Spleen (tissue), 11 donors: ENCODE results near the gene CDH13. TPM values are rescaled to one million over a fixed set of nuclear protein-coding genes. Genes with fewer than 3 reads are reported as not detected.

ENCODE experiments used
- DNase-seq: peaks from one replicate; pipeline ENCODE4 v3.0.0-alpha.2; 2020
- H3K27ac ChIP-seq, 8 donors: fragments of 200-600 bp; sonication (generic) in 7 of 8; 1 replicate in 4 of 8; 2 replicates in 4 of 8; pipeline versions ENCODE4 v1.5.0 to v1.8.0; 2016 to 2021; ENCODE audit warnings: inconsistent platforms in 4 of 8, mild to moderate bottlenecking in 4 of 8, moderate library complexity in 1 of 8
- H3K27me3 ChIP-seq, 7 donors: fragments of 200-600 bp; sonication (generic) in 6 of 7; replicated peaks in 1 of 7; 1 replicate in 4 of 7; 2 replicates in 3 of 7; pipeline versions ENCODE4 v1.5.0 to v1.8.0; 2016 to 2021; ENCODE audit warnings: inconsistent platforms in 3 of 7, mild to moderate bottlenecking in 1 of 7
- H3K36me3 ChIP-seq, 6 donors: fragments of 200-600 bp; sonication (generic) in 5 of 6; 1 replicate in 4 of 6; 2 replicates in 2 of 6; pipeline versions ENCODE4 v1.5.0 to v1.8.0; 2016 to 2021; ENCODE audit warnings: inconsistent platforms in 2 of 6
- H3K4me1 ChIP-seq, 6 donors: fragments of 200-600 bp; sonication (generic) in 5 of 6; 1 replicate in 3 of 6; 2 replicates in 3 of 6; pipeline versions ENCODE4 v1.5.0 to v1.8.0; 2016 to 2021; ENCODE audit warnings: inconsistent platforms in 3 of 6
- H3K4me3 ChIP-seq, 8 donors: fragments of 200-600 bp; sonication (generic) in 7 of 8; 1 replicate in 4 of 8; 2 replicates in 4 of 8; pipeline versions ENCODE4 v1.5.0 to v1.8.0; 2016 to 2021; ENCODE audit warnings: inconsistent platforms in 4 of 8, mild to moderate bottlenecking in 4 of 8, moderate library complexity in 2 of 8
- H3K9me3 ChIP-seq, 8 donors: fragments of 200-600 bp; sonication (generic) in 7 of 8; 1 replicate in 4 of 8; 2 replicates in 4 of 8; pipeline versions ENCODE4 v1.5.0 to v1.8.0; 2016 to 2021; ENCODE audit warnings: inconsistent platforms in 4 of 8
- POLR2A ChIP-seq, 3 donors: fragments of 450-650 bp; IDR thresholded peaks; one replicate each; pipeline ENCODE4 v1.5.1; 2017; ENCODE audit warnings: antibody characterized with exemption in 3 of 3, mild to moderate bottlenecking in 1 of 3
- POLR2AphosphoS5 ChIP-seq, 3 donors: sonication (generic); formaldehyde crosslinking; IDR thresholded peaks; one replicate each; pipeline ENCODE4 v1.5.1; 2017; ENCODE audit warnings: antibody characterized with exemption in 3 of 3
- WGBS, 5 donors: extraction: QIAGEN DNeasy Blood & Tissue Kit in 3 of 5; methylation state at CpG; one replicate each; pipeline versions ENCODE4 v1.1.5 to v1.1.7; 2013 to 2018; 5-methylcytosine and 5-hydroxymethylcytosine counted together
- intact Hi-C: fragments of 100-400 bp; cut with DNase I; formaldehyde crosslinking; loops from one replicate; pipeline ENCODE4 v1.15.0; 2023; ENCODE audit warnings: low total_unique reads
- polyA plus RNA-seq, 3 donors: library from polyadenylated mRNA; stranded (reverse); fragments of 200-250 nt; gene quantifications; one replicate each; pipeline ENCODE4 v1.2.1, GENCODE V29; 2013
- total RNA-seq, 7 donors: library from RNA; depleted of rRNA in 3 of 7; stranded (reverse); fragments of >200 nt in 3 of 7; fragmentation: NEBNext Ultra II Directional in 4 of 7; extraction: Animal tissue kit (Norgen Biotek cat#: 25700) in 4 of 7; gene quantifications; one replicate each; pipeline versions ENCODE4 v1.1.0 to v1.2.1, GENCODE V29; 2016 to 2021
- TF ChIP-seq, protein P1 (sequence below), 11 experiments: fragments of 200-600 bp in 7 of 11; fragments of 450-650 bp in 4 of 11; sonication (generic) in 4 of 11; IDR thresholded peaks in 8 of 11; conservative IDR thresholded peaks in 3 of 11; 1 replicate in 7 of 11; 2 replicates in 4 of 11; pipeline versions ENCODE4 v1.4.0 to v1.8.0; 2016 to 2021; ENCODE audit warnings: antibody characterized with exemption in 11 of 11, inconsistent platforms in 4 of 11, mild to moderate bottlenecking in 1 of 11
- donor health status: healthy with polysubstance abuse.
- donor health status: DM: no; HTN: no; CAD: no; lungs with moderate emphysema.
- donor health status: DM: no; HTN: no; CAD: no.
- donor health status: Bipolar disorder and iron deficiency.
- donor health status: healthy.
- donor health status: DM: no; HTN: no; CAD: no.
- donor health status: DM: yes; HTN: yes; CAD: no.

The CDH13 gene
- total and polyA plus RNA-seq, 10 donors, result 0.13 to 4.6 (median 1.1) TPM

- TF ChIP-seq POLR2A (IDR thresholded peaks at IDR 0.05), result no peak
- TF ChIP-seq, protein P1, sequence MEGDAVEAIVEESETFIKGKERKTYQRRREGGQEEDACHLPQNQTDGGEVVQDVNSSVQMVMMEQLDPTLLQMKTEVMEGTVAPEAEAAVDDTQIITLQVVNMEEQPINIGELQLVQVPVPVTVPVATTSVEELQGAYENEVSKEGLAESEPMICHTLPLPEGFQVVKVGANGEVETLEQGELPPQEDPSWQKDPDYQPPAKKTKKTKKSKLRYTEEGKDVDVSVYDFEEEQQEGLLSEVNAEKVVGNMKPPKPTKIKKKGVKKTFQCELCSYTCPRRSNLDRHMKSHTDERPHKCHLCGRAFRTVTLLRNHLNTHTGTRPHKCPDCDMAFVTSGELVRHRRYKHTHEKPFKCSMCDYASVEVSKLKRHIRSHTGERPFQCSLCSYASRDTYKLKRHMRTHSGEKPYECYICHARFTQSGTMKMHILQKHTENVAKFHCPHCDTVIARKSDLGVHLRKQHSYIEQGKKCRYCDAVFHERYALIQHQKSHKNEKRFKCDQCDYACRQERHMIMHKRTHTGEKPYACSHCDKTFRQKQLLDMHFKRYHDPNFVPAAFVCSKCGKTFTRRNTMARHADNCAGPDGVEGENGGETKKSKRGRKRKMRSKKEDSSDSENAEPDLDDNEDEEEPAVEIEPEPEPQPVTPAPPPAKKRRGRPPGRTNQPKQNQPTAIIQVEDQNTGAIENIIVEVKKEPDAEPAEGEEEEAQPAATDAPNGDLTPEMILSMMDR (IDR thresholded peaks at IDR 0.05 in 8 of 11, conservative IDR thresholded peaks at IDR 0.05 in 3 of 11), result no peak
- TF ChIP-seq POLR2AphosphoS5 (IDR thresholded peaks at IDR 0.05), result no peak
- peaks cover 0 to 4% (median 0%) of the 10 kb centered on the region in 8 donors for H3K9me3 ChIP-seq
- H3K4me3 ChIP-seq, result no peak overlapping the region
- H3K27ac ChIP-seq, result no peak overlapping the region
- 76 to 88% (median 82%) methylated on average over 2 of the region's 2 CpGs for WGBS, 5 donors
- H3K27me3 ChIP-seq, result peaks cover 0 to 7% (median 0%) of the 10 kb centered on the region in 7 donors
- no peaks in the 10 kb centered on the region for H3K36me3 ChIP-seq
- H3K4me1 ChIP-seq, result no peaks in the 10 kb centered on the region
- intact Hi-C loops, result no loop called here
- DNase-seq, result no peak
Measured at GRCh38 chr16:83159049-83159448, 532.3 kb downstream of the CDH13 start.

DNA sequence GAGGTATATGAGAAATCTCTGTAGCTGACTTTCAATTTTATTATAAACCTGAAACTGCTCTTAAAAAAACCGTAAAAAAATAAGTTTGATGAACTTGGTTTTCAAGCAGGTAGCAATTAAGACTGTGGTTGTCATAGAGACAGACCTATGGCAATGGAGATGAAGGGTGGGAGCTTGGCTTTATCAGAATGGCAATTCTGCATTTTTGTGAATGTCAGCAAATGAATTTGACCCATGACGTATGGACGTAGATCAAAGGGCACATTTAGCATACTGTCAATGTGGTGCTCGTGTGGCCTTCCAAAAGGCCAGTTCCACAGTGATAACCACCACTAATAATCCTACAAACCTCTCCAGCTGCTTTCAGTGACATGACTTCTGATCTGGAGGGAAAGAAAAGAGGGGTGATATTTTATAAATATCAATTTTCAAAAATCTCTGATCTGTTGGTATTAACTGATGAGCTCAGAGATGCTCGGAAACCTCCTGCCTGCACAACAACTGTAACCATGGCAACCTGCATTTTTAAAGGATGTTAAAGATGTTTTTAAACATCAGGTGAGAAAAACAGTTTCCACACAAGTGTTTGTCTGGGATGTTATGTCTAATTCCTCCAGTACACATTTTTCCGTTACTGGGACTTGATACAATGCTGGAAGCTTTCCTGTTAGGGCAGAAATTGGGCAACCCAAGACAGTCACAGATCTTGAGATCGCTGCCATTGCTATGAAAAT is 533.7 kb downstream of the CDH13 start:
- WGBS, 5 donors, result 72 to 88% (median 76%) methylated on average over 7 of the region's 7 CpGs
- TF ChIP-seq POLR2AphosphoS5 (IDR thresholded peaks at IDR 0.05) (no peak), POLR2A (IDR thresholded peaks at IDR 0.05) (no peak)
- TF ChIP-seq, protein P1 (IDR thresholded peaks at IDR 0.05 in 8 of 11, conservative IDR thresholded peaks at IDR 0.05 in 3 of 11), result no peak
- Histone ChIP-seq H3K36me3 (no peaks in the 10 kb centered on the region), H3K27me3 (peaks cover 0 to 7% (median 0%) of the 10 kb centered on the region in 7 donors), H3K4me1 (no peaks in the 10 kb centered on the region), H3K9me3 (no peaks in the 10 kb centered on the region), H3K4me3 (no peak overlapping the region), H3K27ac (no peak overlapping the region)
- intact Hi-C loops, result no loop called here
- DNase-seq, result no peak

DNA sequence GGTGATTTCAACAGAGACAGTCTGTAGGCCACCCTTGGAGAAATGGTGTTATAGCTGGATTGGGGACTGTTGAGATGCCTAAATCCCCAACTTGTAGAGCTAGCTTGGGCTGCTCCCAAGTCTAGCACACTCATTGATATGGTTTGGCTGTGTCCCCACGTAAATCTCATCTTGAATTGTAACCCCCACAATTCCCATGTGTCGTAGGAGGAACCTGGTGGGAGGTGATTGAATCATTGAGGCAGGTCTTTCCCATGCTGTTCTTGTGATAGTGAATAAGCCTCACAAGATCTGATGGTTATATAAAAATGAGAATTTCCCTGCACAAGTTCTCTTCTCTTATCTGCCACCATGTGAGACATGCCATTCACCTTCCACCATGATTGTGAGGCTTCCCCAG is 536.0 kb downstream of the CDH13 start:
- WGBS, 5 donors, result 48 to 81% (median 77%) methylated on average over 2 of the region's 2 CpGs

DNA sequence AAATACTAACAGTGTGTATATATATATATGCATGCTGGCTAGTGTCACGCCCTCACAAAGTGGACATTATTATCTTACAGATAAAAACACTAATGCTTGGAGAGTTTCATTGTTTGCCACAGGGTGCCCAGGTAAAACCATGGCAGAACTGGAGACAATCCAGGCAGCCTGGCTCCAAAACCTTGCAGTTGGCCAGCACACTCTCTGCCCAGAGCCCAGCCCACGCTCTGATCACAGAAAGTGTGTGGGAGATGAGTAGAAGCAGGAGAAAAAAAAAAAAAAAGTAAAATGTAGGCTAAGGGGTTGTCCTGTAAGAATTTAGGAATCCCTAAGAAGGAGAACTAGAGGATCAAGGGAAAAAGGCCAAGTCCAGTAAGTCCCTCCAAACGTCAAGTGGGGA is 538.0 kb downstream of the CDH13 start:
- TF ChIP-seq, protein P1 (IDR thresholded peaks at IDR 0.05 in 8 of 11, conservative IDR thresholded peaks at IDR 0.05 in 3 of 11), result no peak
- TF ChIP-seq POLR2A (IDR thresholded peaks at IDR 0.05) (no peak), POLR2AphosphoS5 (IDR thresholded peaks at IDR 0.05) (no peak)
- intact Hi-C loops, result no loop called here
- DNase-seq, result no peak
- Histone ChIP-seq H3K36me3 (no peaks in the 10 kb centered on the region), H3K27me3 (no peaks in the 10 kb centered on the region), H3K4me3 (no peak overlapping the region), H3K9me3 (no peaks in the 10 kb centered on the region), H3K27ac (no peak overlapping the region), H3K4me1 (no peaks in the 10 kb centered on the region)
- 75 to 85% (median 78%) methylated on average over 3 of the region's 3 CpGs for WGBS, 5 donors

More for the DNA sequence above, 536.0 kb downstream of the CDH13 start:
- Histone ChIP-seq H3K4me1 (no peaks in the 10 kb centered on the region), H3K9me3 (no peaks in the 10 kb centered on the region), H3K4me3 (no peak overlapping the region), H3K27me3 (peaks cover 0 to 3% (median 0%) of the 10 kb centered on the region in 7 donors), H3K36me3 (no peaks in the 10 kb centered on the region), H3K27ac (no peak overlapping the region)
- no peak for DNase-seq
- TF ChIP-seq POLR2AphosphoS5 (IDR thresholded peaks at IDR 0.05), result no peak
- TF ChIP-seq, protein P1 (IDR thresholded peaks at IDR 0.05 in 8 of 11, conservative IDR thresholded peaks at IDR 0.05 in 3 of 11), result no peak
- intact Hi-C loops, result no loop called here
